Right ventricle myocardium inferior (tissue), 1 donor: ENCODE results near the gene RIMS1. TPM values are rescaled to one million over a fixed set of nuclear protein-coding genes. Genes with fewer than 3 reads are reported as not detected.

ENCODE experiments used
- ATAC-seq: fragments of 200-7000 bp; cut with Tn5 transposase; one replicate; pipeline ENCODE4 v1.9.1; 2020; ENCODE audit warnings: mild to moderate bottlenecking, moderate library complexity
- DNase-seq: peaks from one replicate; pipeline ENCODE4 v3.0.0; 2021; ENCODE audit errors: missing footprints
- intact Hi-C: fragments of 100-400 bp; cut with DNase I; formaldehyde crosslinking; loops from one replicate; pipeline ENCODE4 v1.11.0; 2022
- total RNA-seq: library from RNA; stranded (reverse); fragmentation: NEBNext Ultra II Directional; extraction: Animal tissue kit (Norgen Biotek cat#: 25700); gene quantifications from one replicate; pipeline ENCODE4 v1.2.1, GENCODE V29; 2021
- donor health status: DM: no; HTN: yes; CAD: no; lungs with severe emphysema.

The RIMS1 gene
- total RNA-seq, 1 donor from 2014 or later: 1.3 TPM

- ATAC-seq (no peak), DNase-seq (no peak)
- intact Hi-C loops: no loop called here
Observed at GRCh38 chr6:72421387-72421786, 535.0 kb downstream of the RIMS1 start.

DNA sequence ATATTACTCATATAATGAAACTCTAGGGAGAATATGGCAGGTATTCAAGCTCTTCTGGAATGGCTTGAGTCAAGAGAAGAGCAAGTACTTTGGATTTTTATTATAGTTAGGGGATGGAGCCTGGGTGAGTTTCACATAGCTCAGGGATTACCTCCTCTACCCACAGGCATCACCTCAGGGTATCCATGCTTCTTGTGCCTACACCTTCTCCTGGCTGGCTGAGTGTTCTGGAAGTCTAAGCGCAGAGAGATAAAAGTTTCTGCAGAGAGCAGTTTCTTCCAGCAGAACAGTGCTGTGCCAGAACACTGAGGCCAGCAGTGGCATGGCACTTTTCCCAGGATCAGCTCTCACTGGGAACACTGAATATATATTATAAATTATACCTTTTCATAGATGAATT is 535.8 kb downstream of the RIMS1 start:
- intact Hi-C loops: no loop called here
- ATAC-seq: no peak

DNA sequence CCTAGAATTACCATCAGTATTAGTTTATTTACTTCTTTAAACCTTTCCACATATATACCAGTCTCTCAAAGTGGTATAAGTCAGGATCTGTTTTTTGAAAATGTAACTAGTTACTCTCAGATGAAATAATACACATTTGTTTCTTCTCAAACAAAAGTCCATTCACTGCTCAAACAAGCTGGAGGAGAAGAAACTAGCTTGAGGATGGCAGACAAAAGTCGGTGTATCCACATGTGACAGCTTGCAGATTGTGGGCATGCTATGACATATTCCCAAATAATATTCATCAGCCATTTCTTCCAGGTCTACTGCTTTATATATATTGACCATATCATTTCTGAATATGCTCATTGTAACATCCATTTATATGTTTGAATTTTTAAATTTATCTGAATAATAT is 538.1 kb downstream of the RIMS1 start:
- no peak for ATAC-seq
- no peak for DNase-seq
- intact Hi-C loops: no loop called here

More for the DNA sequence above, 535.8 kb downstream of the RIMS1 start:
- DNase-seq: no peak

DNA sequence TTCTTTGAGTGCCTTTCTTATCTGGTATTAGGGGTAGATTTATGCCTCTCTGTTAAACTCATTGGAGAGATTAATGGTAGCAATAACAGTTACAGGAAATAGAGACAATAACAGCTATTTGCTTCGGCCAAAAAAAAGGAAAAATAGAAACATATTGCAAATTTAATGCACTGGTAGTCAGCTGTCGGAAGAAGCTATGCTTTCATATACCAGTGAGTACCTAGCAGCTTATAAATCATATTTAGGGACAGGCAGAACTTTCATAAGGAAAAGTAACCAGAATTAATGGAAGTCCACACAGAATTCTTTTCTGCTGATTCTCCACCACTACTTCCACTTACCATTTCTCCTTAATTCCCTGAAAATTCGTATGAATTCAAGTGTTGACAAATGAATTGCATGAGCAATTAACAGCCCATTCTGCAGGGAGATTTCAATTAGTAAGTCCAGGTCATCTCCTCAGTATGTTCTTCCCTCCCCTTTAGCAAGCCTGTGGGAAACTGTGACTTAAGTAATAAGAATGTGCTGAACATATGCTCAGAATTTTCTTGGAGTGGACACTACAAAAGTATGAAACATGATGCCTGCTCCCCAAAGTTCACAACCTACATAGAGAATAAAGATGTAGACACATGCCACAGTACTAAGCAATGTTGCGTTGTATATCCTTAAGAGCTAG is 538.8 kb downstream of the RIMS1 start:
- no peak for ATAC-seq
- no peak for DNase-seq
- intact Hi-C loops: no loop called here

GRCh38 chr6:72440611-72441010 is 554.3 kb downstream of the RIMS1 start:
- ATAC-seq: no peak
- intact Hi-C loops: no loop called here
- no peak for DNase-seq

- intact Hi-C loops: no loop called here
- ATAC-seq: no peak
Observed at GRCh38 chr6:72446430-72446829, 560.1 kb downstream of the RIMS1 start.

More at GRCh38 chr6:72446430-72446829, 560.1 kb downstream of the RIMS1 start:
- DNase-seq: no peak
